HepG2 (cell line): ENCODE measurements around the gene RAB34. TPM values are rescaled to one million over a fixed set of nuclear protein-coding genes. Genes with fewer than 3 reads are reported as not detected.

Source experiments
- ATAC-seq: fragments of 200-7000 bp; cut with Tn5 transposase; 3 replicates; pipeline ENCODE4 v1.9.1; 2020; ENCODE audit warnings: mild to moderate bottlenecking, moderate library complexity
- BruUV-seq: library from RNA; stranded (reverse); fragments of 400-500 nt; replicated peaks from 2 replicates; lab custom pipeline; 2021; lab: Mats Ljungman, UMichigan
- CTCF ChIA-PET: fragments of 300-600 bp; formaldehyde crosslinking; extraction: SDS; loops from one replicate; lab custom pipeline; 2021; ENCODE audit warnings: low total read pairs, inconsistent platforms, low intra/inter-chr PET ratio; lab: Yijun Ruan, JAX
- POLR2A ChIA-PET: fragments of 350-600 bp; sonication (Branson Sonifier 250); formaldehyde crosslinking; loops from one replicate; lab custom pipeline; 2020; ENCODE audit warnings: antibody characterized with exemption, inconsistent platforms; lab: Yijun Ruan, JAX
- DNase-seq: peaks from one replicate; pipeline ENCODE4 v3.0.0-alpha.2; 2015; ENCODE audit warnings: low spot score
- FAIRE-seq: peaks from 3 replicates; lab custom pipeline; 2011; peaks lifted over from hg19 to GRCh38; lab: Jason Lieb, UNC
- H2AFZ ChIP-seq: one replicate; pipeline ENCODE4 v1.6.1; 2011; ENCODE audit warnings: low read length, inconsistent platforms
- H3K27ac ChIP-seq: fragments of 300-600 bp; 3 replicates; pipeline ENCODE4 v1.8.0; 2011; ENCODE audit warnings: mixed run types, mild to moderate bottlenecking, mixed read lengths, low read length, inconsistent platforms; ENCODE audit not compliant: insufficient read depth; ENCODE audit errors: extremely low read length
- H3K27me3 ChIP-seq, 2 experiments: fragments of 200-600 bp in 1 of 2; 2 replicates in 1 of 2; 3 replicates in 1 of 2; pipeline versions ENCODE4 v1.6.0 to v1.8.0; 2011; ENCODE audit warnings: low read length in 2 of 2, mild to moderate bottlenecking in 2 of 2, moderate library complexity in 2 of 2, inconsistent platforms in 1 of 2; ENCODE audit not compliant: insufficient read depth in 2 of 2, control insufficient read depth in 1 of 2
- H3K36me3 ChIP-seq, 2 experiments: fragments of 200-600 bp in 1 of 2; replicated peaks in 1 of 2; 2 replicates in 1 of 2; 3 replicates in 1 of 2; pipeline versions ENCODE4 v1.5.1 to v1.8.0; 2011; ENCODE audit warnings: low read length in 2 of 2, inconsistent platforms in 1 of 2; ENCODE audit not compliant: insufficient read depth in 2 of 2, control insufficient read depth in 1 of 2
- H3K4me1 ChIP-seq: 2 replicates; pipeline ENCODE4 v1.5.1; 2012; ENCODE audit warnings: low read length, inconsistent platforms; ENCODE audit not compliant: insufficient read depth
- H3K4me2 ChIP-seq: 2 replicates; pipeline ENCODE4 v1.6.0; 2011; ENCODE audit warnings: low read depth, low read length, inconsistent platforms
- H3K4me3 ChIP-seq, 3 experiments: fragments of 200-600 bp in 1 of 3; sonication (generic), shearing (Covaris generic) in 1 of 3; replicated peaks in 1 of 3; 2 replicates each; pipeline ENCODE4 v1.5.1; 2011 to 2016; ENCODE audit warnings: low read length in 3 of 3, inconsistent platforms in 2 of 3, low read depth in 2 of 3, mild to moderate bottlenecking in 2 of 3, control low read depth in 1 of 3, mixed read lengths in 1 of 3; ENCODE audit not compliant: insufficient read depth in 1 of 3
- H3K79me2 ChIP-seq: one replicate; pipeline ENCODE4 v1.6.1; 2011; ENCODE audit warnings: low read length, inconsistent platforms; ENCODE audit not compliant: insufficient read depth
- H3K9ac ChIP-seq: 2 replicates; pipeline ENCODE4 v1.6.0; 2011; ENCODE audit warnings: mild to moderate bottlenecking, low read depth, low read length, inconsistent platforms; ENCODE audit not compliant: insufficient read depth
- H3K9me3 ChIP-seq: 2 replicates; pipeline ENCODE4 v1.5.1; 2012; ENCODE audit warnings: mild to moderate bottlenecking, low read length
- H4K20me1 ChIP-seq: 2 replicates; pipeline ENCODE4 v1.6.0; 2011; ENCODE audit warnings: inconsistent platforms, mild to moderate bottlenecking, low read length, moderate library complexity; ENCODE audit not compliant: insufficient read depth
- CTCF ChIP-seq: sonication (generic); formaldehyde crosslinking; IDR thresholded peaks from 2 replicates; pipeline ENCODE4 v1.5.0; 2020; ENCODE audit warnings: mild to moderate bottlenecking, missing genetic modification reagents, moderate library complexity
- FLYWCH1 ChIP-seq: sonication (generic); formaldehyde crosslinking; IDR thresholded peaks from 2 replicates; pipeline ENCODE4 v1.8.1; 2023; ENCODE audit warnings: mild to moderate bottlenecking, missing genetic modification reagents
- FOXA1 ChIP-seq, 2 experiments: fragments of 450-650 bp in 1 of 2; sonication (generic) in 1 of 2; formaldehyde crosslinking in 1 of 2; IDR thresholded peaks; 2 replicates each; pipeline versions ENCODE4 v1.4.0 to v1.6.1; 2016 to 2020; ENCODE audit warnings: missing genetic modification reagents in 1 of 2
- IKZF4 ChIP-seq: sonication (generic); formaldehyde crosslinking; IDR thresholded peaks from 2 replicates; pipeline ENCODE4 v1.5.1; 2020; ENCODE audit warnings: borderline replicate concordance, mild to moderate bottlenecking, low read depth, missing genetic modification reagents; ENCODE audit errors: not compliant biosample characterization
- KLF9 ChIP-seq: IDR thresholded peaks from 2 replicates; pipeline ENCODE4 v1.6.1; 2016; ENCODE audit warnings: low read depth
- SNAPC2 ChIP-seq: sonication (generic); formaldehyde crosslinking; IDR thresholded peaks from 2 replicates; pipeline ENCODE4 v1.8.1; 2022; ENCODE audit warnings: mild to moderate bottlenecking, missing genetic modification reagents
- TCF7 ChIP-seq: sonication (generic); IDR thresholded peaks from 2 replicates; pipeline ENCODE4 v1.6.1; 2016; ENCODE audit warnings: antibody characterized with exemption, low read depth
- ZHX1 ChIP-seq: sonication (generic); formaldehyde crosslinking; IDR thresholded peaks from 2 replicates; pipeline ENCODE4 v1.8.1; 2022; ENCODE audit warnings: low read depth, mild to moderate bottlenecking, missing genetic modification reagents
- ZNF772 ChIP-seq: sonication (generic); formaldehyde crosslinking; IDR thresholded peaks from 2 replicates; pipeline ENCODE4 v1.5.0; 2020; ENCODE audit warnings: mild to moderate bottlenecking, missing genetic modification reagents
- ZNF816 ChIP-seq: sonication (generic); formaldehyde crosslinking; IDR thresholded peaks from 2 replicates; pipeline ENCODE4 v1.8.0; 2022; ENCODE audit warnings: missing genetic modification reagents, mild to moderate bottlenecking, borderline replicate concordance
- WGBS: methylation state at CpG from one replicate; pipeline ENCODE4 v1.1.6; 2017; ENCODE audit warnings: low lambda C conversion rate; 5-methylcytosine and 5-hydroxymethylcytosine counted together
- in situ Hi-C: cut with HindIII; loops from 2 replicates; pipeline ENCODE4 v1.10.0; 2017; ENCODE audit warnings: low pct_unique_long_range_greater_than_20kb; ENCODE audit not compliant: extremely low pct_ligation_motif_present
- intact Hi-C: fragments of 100-400 bp; cut with micrococcal nuclease; formaldehyde crosslinking; loops from one replicate; pipeline ENCODE4 v1.10.0; 2022; ENCODE audit not compliant: unreplicated experiment
- polyA plus RNA-seq, 8 experiments: library from polyadenylated mRNA; depleted of rRNA in 3 of 8; stranded (reverse) in 7 of 8; unstranded in 1 of 8; fragments of >200 nt; fragmentation: Illumina TruSeq in 4 of 8; extraction: Trizol in 4 of 8; gene quantifications; 2 replicates each; pipeline versions ENCODE4 v1.2.1 to v1.2.3, GENCODE V29; 2011 to 2016; ENCODE audit warnings: low read depth in 4 of 8, missing spikeins in 1 of 8, mixed read lengths in 1 of 8; ENCODE audit not compliant: insufficient read depth in 1 of 8
- total RNA-seq, 5 experiments: library from RNA; depleted of rRNA; stranded (reverse); fragments of >200 nt; fragmentation: Illumina TruSeq; extraction: Trizol; gene quantifications; 2 replicates each; pipeline ENCODE4 v1.2.3, GENCODE V29; 2016; ENCODE audit warnings: low read depth in 1 of 5

Gene RAB34
- total and polyA plus RNA-seq, 2 of the 13 experiments (the other 11 are each of a cell fraction or from before 2014, with no cell fraction given): 0.49 TPM; not detected in 1

- no peak for TF ChIP-seq FOXA1 (IDR thresholded peaks at IDR 0.05)
- no peak for TF ChIP-seq FOXA1 (CRISPR knock-in tag; IDR thresholded peaks at IDR 0.05)
- TF ChIP-seq KLF9 (CRISPR knock-in tag): no peak
- no peak for TF ChIP-seq FLYWCH1
- no peak for TF ChIP-seq TCF7
- no peak for TF ChIP-seq ZHX1
- no peak for TF ChIP-seq CTCF (CRISPR knock-in tag)
- TF ChIP-seq IKZF4 (CRISPR knock-in tag): no peak
- TF ChIP-seq ZNF772 (CRISPR knock-in tag): no peak
Measured at GRCh38 chr17:28734712-28735241, 17.1 kb upstream of the RAB34 start (continued).

GRCh38 chr17:28733346-28733745, 15.7 kb upstream of the RAB34 start:
- BruUV-seq: no TSS peak
- Histone ChIP-seq H3K9me3 (no peaks in the 10 kb centered on the region), H3K27ac (no peak overlapping the region), H3K79me2 (no peaks in the 10 kb centered on the region), H3K4me1 (peaks cover 10% of the 10 kb centered on the region), H3K27me3 (no peaks in the 10 kb centered on the region), H3K4me3 (no peak overlapping the region), H4K20me1 (no peaks in the 10 kb centered on the region), H3K36me3 (peaks cover 0 to 11% of the 10 kb centered on the region in 2 experiments; a peak in 2 of 5 replicates), H3K9ac (no peak overlapping the region), H2AFZ (no peak overlapping the region), H3K4me2 (no peak overlapping the region)
- ATAC-seq (no peak), DNase-seq (no peak), FAIRE-seq (no peak)
- intact Hi-C loops: no loop called here
- CTCF ChIA-PET: no interaction called here
- in situ Hi-C loops: loop anchor here (25.0 kb wide), 1 partner anchor 379 kb away; no protein-coding TSS in a partner anchor
- 100% methylated on average over 1 of the region's 1 CpG for WGBS
- TF ChIP-seq ZNF816 (CRISPR knock-in tag) (no peak), SNAPC2 (no peak)
- POLR2A ChIA-PET: interaction anchor here (0.7 kb wide), 1 partner anchor 12 kb away, joined by 3 read pairs; no protein-coding TSS in a partner anchor
